Prostate gland (tissue), 2 donors: ENCODE data around the gene MYH9. TPM values are rescaled to one million over a fixed set of nuclear protein-coding genes. Genes with fewer than 3 reads are reported as not detected.

ENCODE experiments used
- DNase-seq: peaks from one replicate; pipeline ENCODE4 v3.0.0-alpha.2; 2019; ENCODE audit warnings: low spot score
- H3K27ac ChIP-seq, 2 donors: fragments of 200-600 bp; sonication (generic); 2 replicates each; pipeline ENCODE4 v1.5.1; 2017 to 2019
- H3K27me3 ChIP-seq: fragments of 200-600 bp; sonication (generic); replicated peaks from 2 replicates; pipeline ENCODE4 v1.5.1; 2019; ENCODE audit not compliant: insufficient read depth
- H3K36me3 ChIP-seq, 2 donors: fragments of 200-600 bp; sonication (generic); 1 replicate in 1 of 2; 2 replicates in 1 of 2; pipeline versions ENCODE4 v1.5.1 to v1.8.1; 2017 to 2019
- H3K4me1 ChIP-seq: fragments of 200-600 bp; sonication (generic); replicated peaks from 2 replicates; pipeline ENCODE4 v1.5.1; 2019
- H3K4me3 ChIP-seq, 2 donors: fragments of 200-600 bp; sonication (generic); 2 replicates each; pipeline ENCODE4 v1.5.1; 2017 to 2019
- H3K9me3 ChIP-seq: fragments of 200-600 bp; sonication (generic); 2 replicates; pipeline ENCODE4 v1.5.1; 2017
- CTCF ChIP-seq, 4 experiments: fragments of 200-600 bp in 2 of 4; fragments of 450-650 bp in 2 of 4; sonication (generic) in 2 of 4; IDR thresholded peaks; 1 replicate in 3 of 4; 2 replicates in 1 of 4; pipeline ENCODE4 v1.5.1; 2016 to 2019; ENCODE audit warnings: antibody characterized with exemption in 4 of 4, mild to moderate bottlenecking in 2 of 4, moderate library complexity in 2 of 4
- POLR2A ChIP-seq: fragments of 450-650 bp; IDR thresholded peaks from one replicate; pipeline ENCODE4 v1.6.1; 2016; ENCODE audit warnings: antibody characterized with exemption, mild to moderate bottlenecking
- POLR2AphosphoS5 ChIP-seq: sonication (generic); formaldehyde crosslinking; IDR thresholded peaks from one replicate; pipeline ENCODE4 v1.6.1; 2017; ENCODE audit warnings: antibody characterized with exemption
- WGBS: methylation state at CpG from one replicate; pipeline ENCODE4 v1.1.5; 2018; 5-methylcytosine and 5-hydroxymethylcytosine counted together
- intact Hi-C: fragments of 100-400 bp; cut with DNase I; formaldehyde crosslinking; loops from one replicate; pipeline ENCODE4 v1.14.2; 2022
- total RNA-seq, 2 donors: library from RNA; depleted of rRNA; stranded (reverse); fragments of >200 nt; gene quantifications; one replicate each; pipeline ENCODE4 v1.1.0, GENCODE V29; 2016

Gene MYH9
- total RNA-seq, 2 donors from 2014 or later, result 295 to 329 TPM

- intact Hi-C loops, result no loop called here
- WGBS, result 53% methylated on average over 4 of the region's 4 CpGs
- Histone ChIP-seq H3K9me3 (no peaks in the 10 kb centered on the region), H3K27ac (peak overlapping the region; percentile 91 to 96), H3K27me3 (no peaks in the 10 kb centered on the region), H3K36me3 (no peaks in the 10 kb centered on the region), H3K4me1 (peaks cover 63% of the 10 kb centered on the region), H3K4me3 (no peak overlapping the region)
- TF ChIP-seq POLR2AphosphoS5 (no peak), POLR2A (no peak), CTCF (IDR thresholded peaks at IDR 0.05) (no peak)
- DNase-seq, result no peak
These were observed 25.7 kb downstream of the MYH9 start for GRCh38 chr22:36362075-36362474.

- 14% methylated on average over 5 of the region's 5 CpGs for WGBS
- DNase-seq, result no peak
- intact Hi-C loops, result no loop called here
- no peak for TF ChIP-seq POLR2A
- no peak for TF ChIP-seq CTCF (IDR thresholded peaks at IDR 0.05)
- TF ChIP-seq POLR2AphosphoS5, result peak; percentile 29
- Histone ChIP-seq H3K4me1 (peaks cover 66% of the 10 kb centered on the region), H3K27me3 (no peaks in the 10 kb centered on the region), H3K27ac (peak overlapping the region; percentile 91 to 96), H3K4me3 (no peak overlapping the region), H3K9me3 (no peaks in the 10 kb centered on the region), H3K36me3 (no peaks in the 10 kb centered on the region)
These were observed 26.8 kb downstream of the MYH9 start for GRCh38 chr22:36360871-36361383.

GRCh38 chr22:36360011-36360410 is 27.8 kb downstream of the MYH9 start:
- H3K4me3 ChIP-seq, result no peak overlapping the region
- peak overlapping the region; percentile 91 to 96 for H3K27ac ChIP-seq
- DNase-seq, result no peak
- no peak for TF ChIP-seq POLR2A
- no peak for TF ChIP-seq POLR2AphosphoS5
- no peak for TF ChIP-seq CTCF (IDR thresholded peaks at IDR 0.05)
- no peaks in the 10 kb centered on the region for H3K36me3 ChIP-seq
- 53% methylated on average over 3 of the region's 3 CpGs for WGBS
- no peaks in the 10 kb centered on the region for H3K27me3 ChIP-seq
- intact Hi-C loops, result no loop called here
- peaks cover 62% of the 10 kb centered on the region for H3K4me1 ChIP-seq
- no peaks in the 10 kb centered on the region for H3K9me3 ChIP-seq

- H3K36me3 ChIP-seq, result no peaks in the 10 kb centered on the region
- intact Hi-C loops, result no loop called here
- no peak overlapping the region for H3K4me3 ChIP-seq
- TF ChIP-seq POLR2AphosphoS5 (no peak), CTCF (IDR thresholded peaks at IDR 0.05) (no peak), POLR2A (no peak)
- WGBS, result 50% methylated on average over 3 of the region's 3 CpGs
- H3K4me1 ChIP-seq, result peaks cover 59% of the 10 kb centered on the region
- peak overlapping the region; percentile 96 to 99 for H3K27ac ChIP-seq
- no peaks in the 10 kb centered on the region for H3K27me3 ChIP-seq
- no peaks in the 10 kb centered on the region for H3K9me3 ChIP-seq
- DNase-seq, result no peak
These were observed 28.2 kb downstream of the MYH9 start for GRCh38 chr22:36359470-36359996.
